Measurements from ENCODE around the gene PDE4C. TPM values are rescaled to one million over a fixed set of nuclear protein-coding genes. Genes with fewer than 3 reads are reported as not detected.

Gene PDE4C
- total and polyA plus RNA-seq, 8 donors: 0.12 to 1.3 (median 0.37) TPM; not detected in 1

GRCh38 chr19:18265582-18265981, 39.3 kb upstream of the PDE4C start:
- H3K27me3 ChIP-seq: no peaks in the 10 kb centered on the region
- FAIRE-seq: no peak
- peak in 1 of 6 donors; percentile 24 for DNase-seq
- WGBS, 2 donors: 90 to 93% methylated on average over 7 of the region's 7 CpGs
- peaks cover 0 to 28% (median 0%) of the 10 kb centered on the region in 3 donors for H3K36me3 ChIP-seq
- H3K9me3 ChIP-seq: no peaks in the 10 kb centered on the region
- H3K4me1 ChIP-seq: no peaks in the 10 kb centered on the region
- H3K4me3 ChIP-seq: no peak overlapping the region
- TF ChIP-seq CTCF (IDR thresholded peaks at IDR 0.05): no peak
- ATAC-seq: no peak
- no peak overlapping the region for H3K27ac ChIP-seq
- intact Hi-C loops (cut with DNase I): loop anchor here in 1 of 3 donors (10.0 kb wide), 1 partner anchor 51 kb away; no protein-coding TSS in a partner anchor

- no peak for TF ChIP-seq CTCF (IDR thresholded peaks at IDR 0.05)
- no peaks in the 10 kb centered on the region for H3K4me1 ChIP-seq
- intact Hi-C loops (cut with DNase I): loop anchor here in 1 of 3 donors (10.0 kb wide), 1 partner anchor 50 kb away; no protein-coding TSS in a partner anchor
- no peak overlapping the region for H3K27ac ChIP-seq
- FAIRE-seq: no peak
- H3K27me3 ChIP-seq: no peaks in the 10 kb centered on the region
- peak in 2 of 6 donors; percentile 39 to 70 for DNase-seq
- WGBS, 2 donors: 93 to 95% methylated on average over 23 of the region's 23 CpGs
- no peak overlapping the region for H3K4me3 ChIP-seq
- ATAC-seq: no peak
- H3K36me3 ChIP-seq: peaks cover 0 to 28% (median 0%) of the 10 kb centered on the region in 3 donors
- no peaks in the 10 kb centered on the region for H3K9me3 ChIP-seq
These were observed 38.8 kb upstream of the PDE4C start for GRCh38 chr19:18264971-18265540.

- no peak overlapping the region for H3K4me3 ChIP-seq
- DNase-seq: peak in 2 of 6 donors; percentile 41 to 71
- no peak overlapping the region for H3K27ac ChIP-seq
- H3K27me3 ChIP-seq: no peaks in the 10 kb centered on the region
- no peak for FAIRE-seq
- H3K4me1 ChIP-seq: no peaks in the 10 kb centered on the region
- H3K9me3 ChIP-seq: no peaks in the 10 kb centered on the region
- peaks cover 0 to 28% (median 0%) of the 10 kb centered on the region in 3 donors for H3K36me3 ChIP-seq
- 86 to 91% methylated on average over 23 of the region's 23 CpGs for WGBS, 2 donors
- ATAC-seq: peak in 1 of 4 donors; percentile 9
- intact Hi-C loops (cut with DNase I): loop anchor here in 1 of 3 donors (10.0 kb wide), 1 partner anchor 49 kb away; no protein-coding TSS in a partner anchor
- TF ChIP-seq CTCF (IDR thresholded peaks at IDR 0.05): no peak
These were observed 38.1 kb upstream of the PDE4C start for GRCh38 chr19:18264137-18264854.

GRCh38 chr19:18263324-18264136, 37.3 kb upstream of the PDE4C start:
- intact Hi-C loops (cut with DNase I): loop anchor here in 1 of 3 donors (10.0 kb wide), 1 partner anchor 49 kb away; no protein-coding TSS in a partner anchor
- WGBS, 2 donors: 82 to 84% methylated on average over 16 of the region's 16 CpGs
- ATAC-seq (no peak), DNase-seq (no peak), FAIRE-seq (no peak)
- Histone ChIP-seq H3K4me1 (no peaks in the 10 kb centered on the region), H3K4me3 (no peak overlapping the region), H3K9me3 (no peaks in the 10 kb centered on the region), H3K36me3 (peaks cover 0 to 28% (median 0%) of the 10 kb centered on the region in 3 donors), H3K27ac (no peak overlapping the region), H3K27me3 (no peaks in the 10 kb centered on the region)
- TF ChIP-seq CTCF (IDR thresholded peaks at IDR 0.05): no peak

Measured in pancreas (tissue), 10 donors.